BLaER1 (cell line): ENCODE results near the gene BMP7.

ENCODE experiments used
- H3K27ac ChIP-seq: shearing (Covaris generic); formaldehyde crosslinking; 2 replicates; pipeline ENCODE4 v1.8.1; 2022
- H3K27me3 ChIP-seq: shearing (Covaris generic); formaldehyde crosslinking; 2 replicates; pipeline ENCODE4 v1.8.1; 2022
- H3K36me3 ChIP-seq: shearing (Covaris generic); formaldehyde crosslinking; 2 replicates; pipeline ENCODE4 v1.8.1; 2022
- H3K4me1 ChIP-seq: shearing (Covaris generic); formaldehyde crosslinking; 2 replicates; pipeline ENCODE4 v1.8.1; 2022
- H3K4me2 ChIP-seq: shearing (Covaris generic); formaldehyde crosslinking; 2 replicates; pipeline ENCODE4 v1.8.1; 2022
- H3K4me3 ChIP-seq: shearing (Covaris generic); formaldehyde crosslinking; 2 replicates; pipeline ENCODE4 v1.8.1; 2022
- H3K9ac ChIP-seq: shearing (Covaris generic); formaldehyde crosslinking; 2 replicates; pipeline ENCODE4 v1.8.1; 2022
- H3K9me3 ChIP-seq: shearing (Covaris generic); formaldehyde crosslinking; 2 replicates; pipeline ENCODE4 v1.8.1; 2022
- H4K20me1 ChIP-seq: shearing (Covaris generic); formaldehyde crosslinking; 2 replicates; pipeline ENCODE4 v1.8.1; 2022
- Cebpa-rat ChIP-seq: shearing (Covaris generic); IDR thresholded peaks from 2 replicates; pipeline ENCODE4 v1.8.1; 2022

The BMP7 gene

DNA sequence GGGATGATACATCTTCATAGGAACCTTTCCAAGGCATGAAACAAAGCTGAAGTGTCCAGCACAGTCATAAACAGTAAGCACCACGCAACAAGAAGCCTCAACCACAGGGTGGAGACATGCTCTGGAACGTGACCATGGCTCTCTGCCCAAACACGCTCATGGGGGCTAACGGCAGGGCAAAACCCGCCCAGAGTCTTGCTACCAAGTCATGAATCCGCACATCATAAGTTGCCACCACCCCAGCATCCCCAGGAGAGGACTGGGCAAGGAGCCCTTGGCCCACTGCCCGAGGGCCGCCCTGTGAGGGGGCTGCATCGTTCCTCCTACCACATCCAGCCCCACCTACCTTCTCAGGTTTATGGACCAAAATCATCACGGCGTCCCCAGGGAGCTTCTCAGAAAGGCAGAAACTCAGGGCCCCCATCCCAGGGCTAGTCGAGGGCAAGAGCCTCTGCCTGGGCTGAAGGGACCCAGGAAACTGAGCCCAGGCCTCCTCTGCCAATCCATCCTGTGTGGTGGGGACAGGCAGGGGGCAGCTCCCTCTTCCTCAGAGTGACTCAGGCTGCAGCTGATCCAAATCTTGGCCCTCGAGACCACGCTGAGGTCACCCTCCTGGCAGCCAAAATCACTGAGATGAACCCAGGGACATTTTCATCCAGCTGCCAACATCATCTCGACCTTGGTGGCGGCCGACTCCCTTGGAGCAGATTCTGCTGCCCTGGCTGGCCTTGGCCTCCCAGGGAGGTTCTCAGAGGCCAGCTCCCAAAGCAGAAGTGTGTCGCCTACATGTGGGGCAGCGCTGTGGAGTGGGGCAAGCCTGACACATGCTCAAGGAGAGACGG is 42.6 kb downstream of the BMP7 start:
- Histone ChIP-seq H3K4me3 (no peak overlapping the region), H3K9me3 (no peaks in the 10 kb centered on the region), H3K36me3 (no peaks in the 10 kb centered on the region), H3K4me1 (peaks cover 13% of the 10 kb centered on the region), H3K9ac (no peak overlapping the region), H3K4me2 (no peak overlapping the region), H3K27ac (no peak overlapping the region), H4K20me1 (no peaks in the 10 kb centered on the region), H3K27me3 (no peaks in the 10 kb centered on the region)
- no peak for TF ChIP-seq Cebpa-rat

DNA sequence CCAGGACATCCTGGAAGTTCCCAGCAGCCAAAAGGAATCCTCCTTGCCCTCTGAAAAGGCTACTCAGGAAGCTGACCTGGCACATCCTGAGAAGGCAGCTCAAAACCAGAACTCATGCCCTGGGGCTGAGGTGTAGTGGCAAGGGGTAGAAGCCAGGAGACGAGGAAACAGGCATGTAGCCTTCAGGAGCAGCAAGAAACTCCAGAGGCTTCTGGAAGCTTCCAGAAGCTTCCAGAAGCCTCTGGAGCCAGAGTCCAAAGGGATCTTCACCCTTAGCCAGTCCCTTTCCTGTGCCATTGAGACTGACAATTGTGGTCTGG is 43.9 kb downstream of the BMP7 start:
- 0 out of 2 replicates have a peak, but pooled peaks cover 8% of the 10 kb centered on the region for H3K4me1 ChIP-seq
- H3K4me2 ChIP-seq: no peak overlapping the region
- H4K20me1 ChIP-seq: no peaks in the 10 kb centered on the region
- no peak overlapping the region for H3K4me3 ChIP-seq
- no peaks in the 10 kb centered on the region for H3K36me3 ChIP-seq
- H3K9ac ChIP-seq: no peak overlapping the region
- H3K9me3 ChIP-seq: peaks cover 5% of the 10 kb centered on the region; the same call in 1 of the 2 replicates
- no peaks in the 10 kb centered on the region for H3K27me3 ChIP-seq
- no peak for TF ChIP-seq Cebpa-rat
- H3K27ac ChIP-seq: no peak overlapping the region

DNA sequence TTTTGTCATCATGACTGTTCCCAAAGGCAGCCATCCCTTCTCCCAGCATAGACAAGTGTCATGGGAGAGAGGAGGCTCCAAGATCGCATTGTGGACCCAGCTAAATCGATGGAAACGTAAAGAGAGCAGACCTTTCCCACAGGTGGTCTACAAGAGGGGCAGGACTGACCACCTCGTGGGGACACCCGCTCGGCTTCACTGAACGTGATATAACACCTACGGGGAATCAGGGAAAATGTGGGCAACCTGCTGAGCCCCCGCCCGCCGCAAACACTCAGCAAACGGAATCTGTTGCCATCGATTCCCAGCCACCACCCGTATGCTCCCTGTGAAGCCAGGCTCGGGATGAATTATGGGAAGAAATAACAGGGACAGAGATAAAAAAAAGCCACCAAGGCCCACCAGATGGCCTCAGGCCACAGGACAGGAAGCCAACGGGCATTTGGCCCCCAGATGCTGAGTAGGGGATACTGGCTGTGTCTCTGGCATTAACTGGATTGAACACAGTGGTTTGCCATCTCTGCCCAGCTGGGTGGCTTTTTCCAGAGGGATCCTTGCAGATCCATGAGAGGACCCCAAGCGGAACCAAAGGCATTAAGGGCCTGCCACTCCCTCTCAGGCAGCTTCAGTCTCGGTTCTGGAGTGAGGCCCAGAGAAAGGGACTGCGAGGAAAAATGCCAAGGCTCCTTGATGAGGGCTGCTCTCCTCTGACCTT is 44.4 kb downstream of the BMP7 start:
- Histone ChIP-seq H3K4me1 (0 out of 2 replicates have a peak, but pooled peaks cover 8% of the 10 kb centered on the region), H3K9ac (no peak overlapping the region), H3K36me3 (no peaks in the 10 kb centered on the region), H3K27ac (no peak overlapping the region), H3K4me3 (no peak overlapping the region), H4K20me1 (no peaks in the 10 kb centered on the region), H3K27me3 (no peaks in the 10 kb centered on the region), H3K4me2 (no peak overlapping the region), H3K9me3 (peaks cover 5% of the 10 kb centered on the region; the same call in 1 of the 2 replicates)
- no peak for TF ChIP-seq Cebpa-rat

DNA sequence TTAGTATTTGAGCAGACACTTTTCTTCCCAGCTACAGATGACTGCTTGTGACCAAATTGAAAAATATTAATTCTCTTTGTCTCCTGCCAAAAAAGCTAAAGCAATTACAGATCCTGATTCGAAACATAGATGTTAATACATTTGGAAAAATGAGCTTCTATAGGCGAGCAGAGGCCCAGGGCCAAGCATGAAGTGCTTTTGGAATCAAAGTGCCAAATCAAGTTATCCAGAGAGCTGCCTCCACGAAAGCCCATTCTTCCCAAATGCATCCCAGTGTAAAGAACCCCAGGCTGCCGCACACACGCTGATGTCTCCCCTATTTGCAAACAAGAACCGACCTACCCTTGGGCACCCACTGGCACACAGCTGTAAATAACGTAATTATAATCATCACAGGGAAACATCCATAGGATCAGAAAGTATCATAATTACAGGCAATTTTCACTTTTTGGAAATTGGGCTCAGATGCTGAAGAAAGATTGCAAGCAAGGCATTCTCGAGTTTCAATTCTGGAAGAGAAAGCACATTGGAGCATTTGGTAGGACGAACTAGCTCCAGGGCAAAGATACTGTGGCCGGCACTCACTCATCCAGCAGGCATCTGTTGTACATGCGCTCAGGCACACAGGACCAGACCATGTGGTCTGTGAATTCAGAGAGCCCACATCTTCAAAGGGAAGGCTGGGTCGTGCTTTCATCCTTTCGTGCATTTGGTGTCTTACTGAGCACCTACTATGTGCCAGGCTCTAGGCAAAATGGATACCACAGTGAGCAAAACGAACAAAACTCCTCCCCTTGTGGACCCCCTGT is 45.9 kb downstream of the BMP7 start:
- no peak overlapping the region for H3K27ac ChIP-seq
- no peak overlapping the region for H3K4me2 ChIP-seq
- H3K27me3 ChIP-seq: no peaks in the 10 kb centered on the region
- H3K9me3 ChIP-seq: peaks cover 5% of the 10 kb centered on the region; the same call in 1 of the 2 replicates
- no peaks in the 10 kb centered on the region for H4K20me1 ChIP-seq
- no peaks in the 10 kb centered on the region for H3K36me3 ChIP-seq
- no peak overlapping the region for H3K4me3 ChIP-seq
- no peak for TF ChIP-seq Cebpa-rat
- no peak overlapping the region for H3K9ac ChIP-seq
- peaks cover 22% of the 10 kb centered on the region for H3K4me1 ChIP-seq

DNA sequence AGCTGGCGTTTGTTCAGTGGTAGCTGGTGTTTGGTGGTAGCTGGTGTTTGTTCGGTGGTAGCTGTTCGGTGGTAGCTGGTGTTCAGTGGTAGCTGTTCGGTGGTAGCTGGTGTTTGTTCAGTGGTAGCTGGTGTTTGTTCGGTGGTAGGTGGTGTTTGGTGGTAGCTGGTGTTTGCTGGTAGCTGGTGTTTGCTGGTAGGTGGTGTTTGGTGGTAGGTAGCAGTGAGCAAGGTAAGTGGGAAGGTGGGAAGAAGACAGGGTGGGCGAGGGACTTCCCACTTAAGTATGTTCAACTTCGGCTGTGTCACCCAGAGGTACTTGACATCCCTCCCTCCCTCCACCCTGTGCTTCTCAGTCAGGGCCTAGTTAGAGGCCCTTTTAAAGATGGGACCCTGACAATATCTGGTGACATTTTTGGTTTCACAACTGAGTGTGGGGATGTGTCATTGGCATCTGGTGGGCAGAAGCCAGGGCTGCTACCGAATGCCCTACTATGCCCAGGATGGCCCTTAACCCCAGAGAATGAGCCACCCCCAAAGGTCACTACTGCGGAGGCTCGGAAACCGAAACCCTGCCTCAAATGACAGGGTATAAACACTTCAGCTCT is 47.3 kb downstream of the BMP7 start:
- no peak overlapping the region for H3K4me3 ChIP-seq
- no peaks in the 10 kb centered on the region for H3K36me3 ChIP-seq
- H4K20me1 ChIP-seq: no peaks in the 10 kb centered on the region
- H3K9me3 ChIP-seq: peaks cover 5% of the 10 kb centered on the region; the same call in 1 of the 2 replicates
- H3K9ac ChIP-seq: no peak overlapping the region
- H3K27ac ChIP-seq: no peak overlapping the region
- no peaks in the 10 kb centered on the region for H3K27me3 ChIP-seq
- no peak for TF ChIP-seq Cebpa-rat
- peaks cover 28% of the 10 kb centered on the region for H3K4me1 ChIP-seq
- H3K4me2 ChIP-seq: no peak overlapping the region

DNA sequence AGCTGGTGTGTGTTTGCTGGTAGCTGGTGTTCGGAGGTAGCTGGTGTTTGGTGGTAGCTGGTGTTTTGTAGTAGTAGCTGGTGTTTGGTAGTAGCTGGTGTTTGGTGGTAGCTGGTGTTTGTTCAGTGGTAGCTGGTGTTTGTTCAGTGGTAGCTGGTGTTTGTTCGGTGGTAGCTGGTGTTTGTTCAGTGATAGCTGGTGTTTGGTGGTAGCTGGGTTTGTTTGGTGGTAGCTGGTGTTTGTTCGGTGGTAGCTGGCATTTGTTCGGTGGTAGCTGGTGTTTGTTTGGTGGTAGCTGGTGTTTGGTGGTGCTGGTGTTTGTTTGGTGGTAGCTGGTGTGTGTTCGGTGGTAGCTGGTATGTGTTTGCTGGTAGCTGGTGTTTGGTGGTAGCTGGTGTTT is 48.0 kb downstream of the BMP7 start:
- peaks cover 22% of the 10 kb centered on the region for H3K4me1 ChIP-seq
- H3K9ac ChIP-seq: no peak overlapping the region
- H3K4me2 ChIP-seq: no peak overlapping the region
- no peak for TF ChIP-seq Cebpa-rat
- peaks cover under 1% of the 10 kb centered on the region; the same call in 1 of the 2 replicates for H3K27me3 ChIP-seq
- no peaks in the 10 kb centered on the region for H3K36me3 ChIP-seq
- no peak overlapping the region for H3K4me3 ChIP-seq
- peaks cover 5% of the 10 kb centered on the region; the same call in 1 of the 2 replicates for H3K9me3 ChIP-seq
- no peaks in the 10 kb centered on the region for H4K20me1 ChIP-seq
- no peak overlapping the region for H3K27ac ChIP-seq

DNA sequence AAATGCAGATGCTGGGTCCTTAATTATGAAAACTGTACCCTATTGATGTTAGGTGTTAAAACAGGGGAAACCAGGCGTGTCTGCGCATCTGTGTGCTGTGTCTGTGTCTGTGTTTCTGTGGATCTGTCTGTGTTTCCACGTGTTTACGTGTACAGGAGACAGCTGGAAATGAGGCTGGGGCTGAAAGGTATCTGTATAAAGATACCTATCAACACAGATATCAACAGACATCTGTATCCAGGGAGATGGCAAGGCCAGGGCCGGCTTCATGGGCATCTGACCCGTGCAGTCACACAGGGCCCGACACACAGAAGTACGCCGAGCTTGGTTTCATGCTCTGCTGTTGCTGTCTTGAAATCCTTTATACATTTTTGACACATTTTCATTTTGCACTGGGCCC is 48.6 kb downstream of the BMP7 start:
- H3K36me3 ChIP-seq: no peaks in the 10 kb centered on the region
- no peak overlapping the region for H3K4me2 ChIP-seq
- peaks cover 5% of the 10 kb centered on the region; the same call in 1 of the 2 replicates for H3K9me3 ChIP-seq
- peaks cover 25% of the 10 kb centered on the region for H3K4me1 ChIP-seq
- no peak overlapping the region for H3K27ac ChIP-seq
- no peaks in the 10 kb centered on the region for H4K20me1 ChIP-seq
- peaks cover 6% of the 10 kb centered on the region; the same call in 1 of the 2 replicates for H3K27me3 ChIP-seq
- no peak overlapping the region for H3K4me3 ChIP-seq
- TF ChIP-seq Cebpa-rat: no peak
- H3K9ac ChIP-seq: no peak overlapping the region

DNA sequence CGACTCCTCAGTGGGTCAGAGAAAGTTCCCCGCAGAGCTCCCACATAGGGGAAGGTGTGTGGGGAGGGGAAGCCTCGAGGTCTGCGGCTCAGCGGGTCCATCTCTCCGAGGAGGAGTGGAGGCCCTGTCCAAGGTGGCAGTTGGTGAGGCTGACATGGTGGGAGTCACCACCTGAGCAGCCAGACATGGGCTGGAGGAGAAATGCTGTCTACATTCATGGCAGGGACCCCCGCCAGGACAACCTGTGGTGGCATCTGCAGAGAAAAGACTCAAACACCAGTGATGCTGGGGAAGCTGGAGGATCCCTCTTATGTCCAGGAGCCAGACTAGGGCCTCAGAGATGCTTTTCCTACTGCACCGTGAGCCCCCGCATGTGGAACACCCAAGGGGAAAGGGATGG is 49.8 kb downstream of the BMP7 start:
- Histone ChIP-seq H3K4me2 (peak overlapping the region; percentile 66), H3K27ac (peak overlapping the region; percentile 19; the same call in 1 of the 2 replicates)

DNA sequence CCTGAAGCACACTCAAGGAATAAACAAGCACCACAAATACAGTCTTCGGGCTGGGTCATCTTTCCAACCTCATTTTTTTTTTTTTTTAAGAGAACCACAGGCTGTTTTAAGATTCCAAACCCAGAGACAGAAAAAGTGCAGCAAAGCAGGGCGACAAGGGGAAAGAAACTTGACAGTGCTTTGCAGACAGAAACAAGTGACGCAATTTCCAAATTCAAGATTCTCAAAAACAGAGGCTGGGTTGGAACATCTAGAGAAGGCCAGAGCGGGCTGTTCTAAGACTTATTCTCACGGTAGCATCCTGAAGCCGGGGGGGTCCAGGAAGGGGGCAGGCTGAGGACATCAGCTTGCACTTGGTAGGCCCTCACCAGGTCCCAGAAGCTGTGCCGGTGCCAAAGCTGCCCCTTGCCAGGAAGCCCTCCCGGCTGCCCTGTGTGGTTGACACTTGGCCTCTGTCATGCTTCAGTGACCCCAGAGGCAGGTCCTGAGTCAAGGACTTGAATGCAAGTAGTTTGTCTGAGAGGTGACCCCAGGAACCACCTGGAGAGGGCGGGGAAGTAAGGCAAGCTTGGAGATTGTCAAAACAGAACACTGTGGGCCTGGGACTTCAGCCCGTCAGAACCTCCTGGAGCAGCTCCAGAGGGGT is 50.5 kb downstream of the BMP7 start:
- TF ChIP-seq Cebpa-rat: peak; percentile 61
- H3K4me1 ChIP-seq: peaks cover 31% of the 10 kb centered on the region
- H3K9ac ChIP-seq: no peak overlapping the region
- peaks cover 20% of the 10 kb centered on the region; the same call in 1 of the 2 replicates for H3K27me3 ChIP-seq
- peak overlapping the region; percentile 66 for H3K4me2 ChIP-seq
- no peaks in the 10 kb centered on the region for H3K36me3 ChIP-seq
- H4K20me1 ChIP-seq: no peaks in the 10 kb centered on the region
- H3K27ac ChIP-seq: peak overlapping the region; percentile 19; the same call in 1 of the 2 replicates
- H3K9me3 ChIP-seq: peaks cover 5% of the 10 kb centered on the region; the same call in 1 of the 2 replicates
- no peak overlapping the region for H3K4me3 ChIP-seq

More for the DNA sequence above, 49.8 kb downstream of the BMP7 start:
- Histone ChIP-seq H3K36me3 (no peaks in the 10 kb centered on the region), H3K27me3 (peaks cover 18% of the 10 kb centered on the region; the same call in 1 of the 2 replicates), H3K4me1 (peaks cover 31% of the 10 kb centered on the region), H3K9me3 (peaks cover 5% of the 10 kb centered on the region; the same call in 1 of the 2 replicates), H3K9ac (no peak overlapping the region), H3K4me3 (no peak overlapping the region), H4K20me1 (no peaks in the 10 kb centered on the region)
- no peak for TF ChIP-seq Cebpa-rat
